Kidney (tissue), 14 donors: Measurements from ENCODE around the gene ZNF516. TPM values are rescaled to one million over a fixed set of nuclear protein-coding genes. Genes with fewer than 3 reads are reported as not detected.

Experiments used
- DNase-seq, 5 donors: peaks; one replicate each; pipeline ENCODE4 v3.0.0-alpha.2; 2013 to 2020
- FAIRE-seq: peaks from 2 replicates; lab custom pipeline; 2012; peaks lifted over from hg19 to GRCh38; lab: Jason Lieb, UNC
- H3K27ac ChIP-seq, 2 donors: one replicate each; pipeline ENCODE4 v1.7.0; 2013; ENCODE audit warnings: low read depth in 2 of 2, low read length in 2 of 2, inconsistent platforms in 1 of 2
- H3K27me3 ChIP-seq: one replicate; pipeline ENCODE4 v1.7.1; 2013; ENCODE audit warnings: low read length, inconsistent platforms; ENCODE audit not compliant: control insufficient read depth, insufficient read depth
- H3K36me3 ChIP-seq, 3 donors: one replicate each; pipeline versions ENCODE4 v1.7.0 to v1.7.1; 2013; ENCODE audit warnings: low read length in 3 of 3, control low read depth in 1 of 3, inconsistent platforms in 1 of 3; ENCODE audit not compliant: insufficient read depth in 3 of 3, control insufficient read depth in 2 of 3
- H3K4me1 ChIP-seq, 3 donors: one replicate each; pipeline versions ENCODE4 v1.7.0 to v1.7.1; 2013; ENCODE audit warnings: low read length in 3 of 3, inconsistent platforms in 1 of 3, low read depth in 1 of 3; ENCODE audit not compliant: control insufficient read depth in 2 of 3, insufficient read depth in 2 of 3
- H3K4me3 ChIP-seq, 3 donors: one replicate each; pipeline versions ENCODE4 v1.7.0 to v1.8.1; 2013; ENCODE audit warnings: low read length in 3 of 3, control low read depth in 1 of 3, inconsistent platforms in 1 of 3
- H3K9ac ChIP-seq, 3 donors: one replicate each; pipeline versions ENCODE4 v1.7.0 to v1.7.1; 2013; ENCODE audit warnings: low read length in 3 of 3, control low read depth in 1 of 3, inconsistent platforms in 1 of 3
- H3K9me3 ChIP-seq, 3 donors: one replicate each; pipeline versions ENCODE4 v1.7.0 to v1.7.1; 2013; ENCODE audit warnings: low read length in 3 of 3, control low read depth in 1 of 3, inconsistent platforms in 1 of 3; ENCODE audit not compliant: control insufficient read depth in 2 of 3, insufficient read depth in 1 of 3
- intact Hi-C: fragments of 100-400 bp; cut with DNase I; formaldehyde crosslinking; loops from one replicate; pipeline ENCODE4 v1.11.1; 2022
- polyA plus RNA-seq: library from polyadenylated mRNA; stranded (reverse); fragments of 350-450 nt; fragmentation: Illumina TruSeq; extraction: RNeasy Lipid Tissue Mini Kit (QIAGEN cat#74804); gene quantifications from one replicate; pipeline ENCODE4 v1.2.3, GENCODE V29; 2014; ENCODE audit warnings: low read depth, low replicate concordance; ENCODE audit not compliant: insufficient read depth
- total RNA-seq: library from RNA; stranded (reverse); fragmentation: NEBNext Ultra II Directional; extraction: Animal tissue kit (Norgen Biotek cat#: 25700); gene quantifications from one replicate; pipeline ENCODE4 v1.2.1, GENCODE V29; 2021
- TF ChIP-seq, protein P1 (sequence below): IDR thresholded peaks from 3 replicates; pipeline ENCODE4 v1.5.1; 2012; ENCODE audit warnings: mild to moderate bottlenecking, moderate library complexity, borderline replicate concordance; ENCODE audit not compliant: insufficient read depth; ENCODE audit errors: extremely low read depth
- donor health status: control.
- donor health status: control.
- donor health status: control.
- donor health status: control.
- donor health status: control.
- donor health status: DM: yes; HTN: yes; CAD: no.
- donor health status: Normal renal cell carcinoma (clear cell type).

The ZNF516 gene
- total and polyA plus RNA-seq, 2 donors from 2014 or later: 6.7 to 28.7 TPM

DNA sequence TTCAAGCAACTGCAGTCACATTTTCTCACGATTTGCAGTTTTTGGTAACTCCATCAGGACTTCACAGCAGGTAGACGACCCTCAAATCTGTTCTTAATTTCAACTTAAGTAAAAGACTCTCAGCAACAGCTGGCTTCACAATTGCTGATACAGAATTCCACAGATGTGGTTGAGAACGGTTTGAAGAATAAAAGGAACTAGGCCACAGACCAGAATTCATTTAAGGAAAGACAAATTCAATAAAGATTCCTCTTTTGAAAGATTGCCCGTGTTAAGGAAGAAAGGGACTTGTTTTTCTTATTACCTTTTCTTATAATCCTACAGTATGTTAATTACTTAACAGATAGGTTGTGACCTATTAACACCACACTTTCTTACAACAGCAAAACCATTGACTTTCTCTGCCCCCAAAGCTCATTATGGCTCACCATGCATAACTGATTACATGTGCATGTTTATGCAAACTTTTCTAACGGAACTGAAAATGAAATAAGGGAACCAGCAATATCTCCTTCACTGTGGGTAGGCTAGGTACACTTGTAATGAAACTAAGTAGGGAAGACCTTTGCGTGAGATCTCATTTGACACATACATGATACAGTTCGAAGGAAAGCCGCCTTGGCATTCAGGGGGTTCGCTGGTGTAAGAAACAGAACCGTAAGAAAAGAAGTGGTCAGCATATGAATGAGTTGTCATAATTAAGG, 4.7 kb upstream of the ZNF516 start:
- no peaks in the 10 kb centered on the region for H3K27me3 ChIP-seq
- TF ChIP-seq, protein P1, sequence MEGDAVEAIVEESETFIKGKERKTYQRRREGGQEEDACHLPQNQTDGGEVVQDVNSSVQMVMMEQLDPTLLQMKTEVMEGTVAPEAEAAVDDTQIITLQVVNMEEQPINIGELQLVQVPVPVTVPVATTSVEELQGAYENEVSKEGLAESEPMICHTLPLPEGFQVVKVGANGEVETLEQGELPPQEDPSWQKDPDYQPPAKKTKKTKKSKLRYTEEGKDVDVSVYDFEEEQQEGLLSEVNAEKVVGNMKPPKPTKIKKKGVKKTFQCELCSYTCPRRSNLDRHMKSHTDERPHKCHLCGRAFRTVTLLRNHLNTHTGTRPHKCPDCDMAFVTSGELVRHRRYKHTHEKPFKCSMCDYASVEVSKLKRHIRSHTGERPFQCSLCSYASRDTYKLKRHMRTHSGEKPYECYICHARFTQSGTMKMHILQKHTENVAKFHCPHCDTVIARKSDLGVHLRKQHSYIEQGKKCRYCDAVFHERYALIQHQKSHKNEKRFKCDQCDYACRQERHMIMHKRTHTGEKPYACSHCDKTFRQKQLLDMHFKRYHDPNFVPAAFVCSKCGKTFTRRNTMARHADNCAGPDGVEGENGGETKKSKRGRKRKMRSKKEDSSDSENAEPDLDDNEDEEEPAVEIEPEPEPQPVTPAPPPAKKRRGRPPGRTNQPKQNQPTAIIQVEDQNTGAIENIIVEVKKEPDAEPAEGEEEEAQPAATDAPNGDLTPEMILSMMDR: no peak
- intact Hi-C loops: no loop called here
- FAIRE-seq (no peak), DNase-seq (no peak)
- H3K36me3 ChIP-seq: no peaks in the 10 kb centered on the region
- no peak overlapping the region for H3K27ac ChIP-seq
- no peaks in the 10 kb centered on the region for H3K9me3 ChIP-seq
- H3K9ac ChIP-seq: no peak overlapping the region
- H3K4me1 ChIP-seq: peaks cover 3 to 6% (median 3%) of the 10 kb centered on the region in 3 donors
- H3K4me3 ChIP-seq: no peak overlapping the region

DNA sequence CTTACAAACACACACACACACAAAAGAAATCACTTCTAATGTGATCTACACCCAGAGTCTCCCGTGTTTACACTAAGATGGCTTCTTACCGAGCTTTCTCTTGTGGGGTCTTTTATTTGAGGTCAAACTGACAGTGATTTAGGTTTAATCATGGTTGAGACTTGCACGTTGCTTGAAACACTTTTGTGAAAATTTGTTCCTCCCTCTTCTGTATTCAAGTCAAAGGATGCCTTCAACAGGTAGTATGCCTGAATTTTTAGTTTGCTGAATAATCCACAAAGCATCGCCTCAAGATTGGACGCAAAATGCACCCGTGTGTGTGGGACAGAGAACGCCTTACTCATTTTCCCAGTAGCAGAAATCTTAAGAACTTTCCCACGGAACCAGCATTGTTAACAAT, 4.0 kb upstream of the ZNF516 start:
- no peaks in the 10 kb centered on the region for H3K9me3 ChIP-seq
- no peak overlapping the region for H3K27ac ChIP-seq
- H3K4me3 ChIP-seq: no peak overlapping the region
- intact Hi-C loops: no loop called here
- H3K27me3 ChIP-seq: no peaks in the 10 kb centered on the region
- DNase-seq (no peak), FAIRE-seq (no peak)
- TF ChIP-seq, protein P1: no peak
- no peaks in the 10 kb centered on the region for H3K36me3 ChIP-seq
- H3K9ac ChIP-seq: no peak overlapping the region
- H3K4me1 ChIP-seq: peaks cover 3 to 6% (median 3%) of the 10 kb centered on the region in 3 donors

- TF ChIP-seq, protein P1: no peak
- no peaks in the 10 kb centered on the region for H3K27me3 ChIP-seq
- intact Hi-C loops: no loop called here
- FAIRE-seq (no peak), DNase-seq (no peak)
- no peaks in the 10 kb centered on the region for H3K36me3 ChIP-seq
- H3K4me3 ChIP-seq: no peak overlapping the region
- H3K4me1 ChIP-seq: peaks cover 3 to 6% (median 3%) of the 10 kb centered on the region in 3 donors
- no peak overlapping the region for H3K9ac ChIP-seq
- H3K9me3 ChIP-seq: no peaks in the 10 kb centered on the region
- no peak overlapping the region for H3K27ac ChIP-seq
Observed at GRCh38 chr18:76498064-76498463, 3.0 kb upstream of the ZNF516 start.
